NCI-H128 (cell line): Measurements from ENCODE around the gene TSPEAR.

Source experiments
- DNase-seq: peaks from one replicate; lab custom pipeline; 2025; ENCODE audit not compliant: unreplicated experiment; lab: John Stamatoyannopoulos, UW

TSPEAR gene

DNA sequence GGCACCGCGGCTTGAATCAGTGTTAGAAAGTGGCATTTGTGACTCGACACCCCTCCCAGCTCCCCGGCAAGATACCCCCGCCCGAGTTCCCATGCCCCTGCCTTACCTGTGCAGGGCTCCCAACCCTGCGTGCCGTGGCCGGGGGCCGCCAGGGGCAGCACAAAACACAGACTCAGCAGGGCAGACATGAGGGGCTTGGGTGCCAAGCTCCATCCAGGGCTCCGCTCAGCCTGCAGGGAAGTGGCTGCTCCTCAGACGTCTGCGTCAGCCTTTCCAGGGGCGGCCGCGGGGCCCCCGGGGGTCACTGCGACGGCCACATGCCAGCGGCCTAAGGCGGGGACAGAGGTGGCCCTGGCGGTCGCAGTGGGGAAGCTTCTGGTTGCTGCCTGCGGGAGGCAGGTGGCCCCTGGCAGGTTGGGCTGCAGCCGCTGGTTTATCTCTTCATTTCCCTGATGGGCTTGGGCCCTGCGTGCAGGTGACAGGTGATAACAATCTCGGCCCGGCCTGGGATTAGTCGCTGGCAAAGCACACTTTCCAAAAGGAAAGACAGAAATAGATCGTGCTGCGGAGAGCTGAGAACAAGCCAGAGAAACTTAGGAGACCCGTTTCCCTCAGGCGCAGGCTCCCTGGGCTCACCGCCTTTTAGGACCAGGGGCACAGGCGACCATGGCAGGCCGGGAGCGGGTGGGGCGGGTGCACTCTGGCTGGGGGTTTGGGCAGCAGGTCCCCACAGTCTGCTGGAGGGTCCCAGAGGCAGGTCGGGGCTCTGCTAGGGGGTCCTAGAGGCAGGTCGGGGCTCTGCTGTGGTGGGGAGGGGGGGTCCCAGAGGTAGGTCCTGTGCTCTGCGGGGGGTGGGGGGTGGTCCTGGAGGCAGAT, at the start of gene TSPEAR:
TSS of gene TSPEAR (minus strand) at position 246 of the 876 bp plus-strand sequence. CDS start at position 188, 58 bp downstream.
- DNase-seq = peak; percentile 40

DNA sequence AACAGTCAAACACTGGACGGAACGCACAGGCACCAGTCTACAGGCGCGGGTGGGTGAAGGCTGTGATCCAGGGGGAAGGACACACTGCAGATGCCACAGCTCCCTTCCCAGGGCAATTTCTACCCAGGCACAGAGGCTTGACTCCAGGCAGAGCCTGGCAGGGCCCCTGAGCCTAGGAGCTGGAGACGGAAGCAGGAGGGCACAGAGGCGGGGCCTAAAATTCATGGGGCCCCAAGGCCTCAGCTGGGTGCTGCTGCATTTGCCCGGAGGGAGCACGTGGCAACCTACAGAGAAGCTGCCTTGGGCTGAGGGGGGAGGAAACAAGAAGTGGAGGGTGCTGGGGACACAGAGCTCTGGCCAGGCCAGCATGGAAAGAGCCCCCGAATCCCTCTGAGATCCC, 49.0 kb upstream of the TSPEAR start:
- no peak for DNase-seq

DNA sequence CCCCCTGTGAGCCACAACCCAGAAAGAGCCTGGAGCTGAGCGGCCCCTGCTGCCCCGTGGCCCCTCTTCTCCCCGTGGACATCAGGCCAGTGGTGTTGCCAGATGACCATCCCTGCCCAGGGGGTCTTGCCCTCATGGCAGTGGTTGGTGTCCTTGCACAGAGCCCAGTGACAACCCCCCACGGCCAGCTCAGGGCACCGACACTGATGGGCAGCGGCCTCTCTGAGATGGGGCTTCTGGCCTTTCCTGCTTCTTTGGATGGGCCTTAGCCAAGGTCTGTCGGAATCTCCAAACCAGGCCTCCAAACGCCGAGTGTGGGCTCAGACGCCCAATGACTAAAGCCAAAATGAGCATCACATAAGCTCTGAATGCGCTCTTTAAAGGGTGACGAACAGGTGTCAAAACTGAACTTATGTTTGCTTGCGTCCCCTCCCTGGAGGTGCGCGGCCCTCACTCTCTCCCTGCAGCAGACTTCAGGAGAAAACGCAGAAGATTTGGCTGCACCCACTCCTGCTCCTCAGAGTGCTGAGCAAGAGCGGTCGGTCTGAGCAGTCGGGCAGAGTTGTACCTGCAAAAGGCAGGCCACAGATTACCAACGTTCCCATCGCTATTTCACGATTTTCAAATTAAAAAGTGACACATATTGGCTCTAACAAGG, 48.4 kb upstream of the TSPEAR start:
- DNase-seq = no peak

DNA sequence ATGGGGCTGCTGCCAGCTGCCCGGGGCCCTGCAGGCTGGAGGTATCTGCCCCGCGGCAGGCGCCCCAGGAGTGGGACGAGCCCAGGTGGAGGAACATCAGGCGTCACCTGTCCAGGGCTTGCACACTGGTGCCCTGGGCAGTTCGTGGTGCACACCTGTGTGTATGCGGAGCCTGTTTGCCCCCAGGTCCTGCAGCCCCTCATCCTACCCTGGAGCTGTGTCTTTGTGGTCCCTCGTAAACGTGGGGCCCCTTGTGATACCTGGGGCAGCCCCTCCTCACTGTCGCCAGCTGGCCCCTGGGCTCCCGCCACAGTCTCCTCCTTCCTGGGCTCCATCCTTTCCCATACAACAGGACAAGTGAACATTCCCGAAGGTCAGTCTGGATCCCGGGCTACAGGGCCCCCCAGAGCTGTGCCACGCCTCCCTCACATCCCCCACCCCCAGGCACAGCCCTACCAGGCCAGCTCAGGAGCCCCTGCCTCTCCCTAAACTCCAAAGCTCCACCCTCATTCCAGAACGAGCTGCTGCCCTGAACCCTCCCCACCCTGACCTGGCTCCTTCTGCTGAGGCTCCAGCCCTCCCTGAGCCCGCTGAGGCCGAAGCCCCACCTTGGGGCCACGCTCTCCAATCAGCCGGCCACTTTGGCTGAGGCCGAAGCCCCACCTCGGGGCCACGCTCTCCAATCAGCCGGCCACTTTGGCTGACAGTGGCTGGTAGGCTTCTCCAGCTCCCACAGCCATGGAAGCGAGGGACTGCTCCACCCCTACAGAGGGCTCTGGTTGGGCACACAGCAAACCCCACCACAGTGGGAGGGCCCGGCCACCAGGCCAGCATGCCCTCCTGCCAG, 47.6 kb upstream of the TSPEAR start:
- DNase-seq = no peak

DNA sequence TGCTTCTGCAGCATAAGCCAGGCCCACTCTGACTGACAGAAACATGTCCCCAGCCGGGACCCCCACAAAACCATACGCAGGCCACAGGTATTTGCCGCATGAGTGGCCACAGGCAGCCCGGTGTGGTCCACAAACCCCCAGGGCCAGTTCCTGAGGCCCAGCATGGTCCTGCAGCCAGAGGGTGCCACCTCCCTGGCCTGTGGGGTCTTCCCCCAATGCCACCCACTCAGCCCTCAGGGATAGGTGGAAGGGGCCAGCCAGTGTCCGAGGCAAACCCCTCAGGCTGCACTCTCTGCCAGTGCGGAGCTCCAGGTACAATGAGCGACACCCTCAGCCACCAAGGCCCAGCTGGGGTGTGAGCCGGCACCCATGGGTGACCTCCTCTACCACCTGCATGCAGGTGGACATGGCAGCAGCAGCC, 46.8 kb upstream of the TSPEAR start:
- no peak for DNase-seq

DNA sequence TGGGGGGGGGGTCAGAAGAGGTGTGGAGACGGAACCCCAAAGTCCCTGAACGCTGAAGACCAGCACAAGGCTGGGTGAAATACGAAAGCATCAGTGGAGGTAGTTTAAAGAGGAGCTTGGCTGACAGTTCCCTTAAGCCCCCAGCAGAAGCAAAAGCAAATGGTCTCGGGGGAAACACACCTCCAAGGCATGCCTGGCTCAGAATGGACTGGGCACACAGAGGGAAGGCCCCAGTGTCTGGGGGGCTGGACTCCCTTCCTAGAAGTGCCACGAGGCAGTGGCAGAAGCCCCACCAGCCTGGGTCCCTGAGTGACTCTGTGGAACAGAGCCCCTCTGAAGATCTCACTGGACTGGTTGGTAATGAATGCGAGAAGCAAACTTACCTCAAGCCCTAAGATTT, 46.4 kb upstream of the TSPEAR start:
- no peak for DNase-seq

DNA sequence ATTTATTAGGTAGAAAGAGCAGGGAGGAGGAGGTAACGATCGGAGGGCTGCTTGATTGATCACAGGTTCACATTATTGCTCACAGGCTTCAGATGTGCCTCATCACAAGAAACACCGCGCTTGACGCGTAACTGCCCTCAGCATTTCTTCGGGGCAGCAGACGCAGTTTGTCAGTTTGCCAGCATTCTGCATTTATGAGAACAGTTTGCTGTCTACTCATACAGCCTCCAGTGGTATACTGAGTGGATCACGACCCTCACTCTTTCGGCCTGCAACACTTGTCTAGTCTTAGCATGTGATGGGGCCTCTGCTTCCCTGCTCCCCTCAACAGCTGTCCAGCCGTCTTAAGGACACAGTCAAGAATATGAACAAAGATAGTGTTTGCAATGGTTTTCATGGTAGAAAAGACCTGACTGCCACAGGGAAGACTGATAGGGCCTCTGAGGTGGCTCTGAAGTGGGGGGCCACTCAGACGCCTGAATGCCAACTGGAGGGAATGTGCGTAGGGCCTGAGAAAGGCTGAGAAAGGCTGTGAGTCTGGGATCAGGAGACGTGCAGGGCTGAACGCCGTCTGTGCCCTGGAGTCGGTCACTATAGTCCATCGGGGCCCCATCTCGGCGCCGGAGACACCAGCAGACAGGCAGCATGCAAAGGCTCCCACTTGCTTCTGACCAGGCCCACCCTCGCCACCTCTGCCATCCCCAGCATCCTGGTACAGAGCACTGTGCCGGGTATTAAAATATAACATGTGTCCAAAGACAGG, 45.2 kb upstream of the TSPEAR start:
- DNase-seq = no peak

DNA sequence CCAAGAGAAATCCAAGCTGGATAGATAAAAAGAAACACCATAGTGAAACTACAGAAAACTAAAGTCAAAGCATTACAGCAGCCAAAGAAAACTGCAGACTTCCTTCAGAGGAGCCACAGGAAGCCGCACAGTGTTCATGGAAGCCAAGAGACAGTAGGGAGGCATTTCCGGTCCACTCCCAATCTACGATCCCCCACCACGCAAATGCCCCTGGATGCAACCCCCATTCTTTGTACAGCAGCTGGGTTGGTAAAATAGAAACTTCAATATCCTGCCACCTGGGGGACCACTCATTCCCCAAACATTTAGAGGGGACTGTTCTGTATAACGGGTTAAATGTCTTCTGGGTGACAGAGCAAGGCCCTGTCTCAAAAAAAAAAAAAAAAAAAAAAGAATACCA, 43.9 kb upstream of the TSPEAR start:
- no peak for DNase-seq

DNA sequence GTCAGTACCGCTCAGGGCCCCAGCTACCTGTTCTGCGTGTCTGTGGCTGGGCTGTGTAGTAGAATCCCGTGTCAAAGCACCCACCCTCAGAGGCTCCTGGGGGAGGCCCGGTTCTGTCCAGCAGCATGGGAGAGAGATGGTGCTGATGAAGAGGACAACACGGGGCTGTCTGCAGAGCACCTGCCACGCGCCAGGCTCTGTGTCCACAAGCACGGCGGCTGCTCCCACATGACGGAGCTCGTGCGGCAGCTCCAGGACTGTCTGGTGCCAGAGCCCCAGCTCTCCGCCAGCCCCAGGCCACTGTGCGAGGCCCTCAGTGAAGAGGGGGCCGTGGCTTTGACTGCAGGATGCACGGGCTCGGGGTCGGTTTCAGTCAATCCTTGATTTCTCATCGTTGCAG, 42.0 kb upstream of the TSPEAR start:
- no peak for DNase-seq

DNA sequence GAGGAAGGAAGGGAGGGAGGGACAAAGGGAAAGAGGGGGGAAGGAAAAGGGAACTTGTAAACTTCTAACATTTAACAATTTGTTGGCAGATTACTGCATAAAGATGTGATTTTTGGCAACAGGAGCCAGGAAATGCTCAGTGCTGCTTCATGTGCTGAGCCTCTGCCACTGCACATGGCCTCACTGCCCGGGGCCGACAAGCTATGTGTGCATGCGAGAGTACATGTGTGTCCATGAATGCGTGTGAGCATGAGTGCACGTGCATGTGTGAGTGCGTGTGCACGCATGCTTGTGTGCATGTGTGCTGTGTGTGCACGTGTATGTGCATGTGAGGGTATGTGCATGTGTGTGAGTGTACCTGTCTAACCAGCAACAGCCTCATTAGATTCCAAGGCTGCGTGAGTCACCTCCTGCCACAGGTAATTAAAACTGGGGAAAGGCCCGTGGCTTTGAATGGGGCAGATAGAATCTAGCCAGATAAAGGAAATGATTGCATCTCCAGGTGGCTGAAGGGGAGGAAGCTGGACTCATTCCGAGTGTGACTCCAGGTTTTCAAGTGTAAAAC, 41.4 kb upstream of the TSPEAR start:
- no peak for DNase-seq

DNA sequence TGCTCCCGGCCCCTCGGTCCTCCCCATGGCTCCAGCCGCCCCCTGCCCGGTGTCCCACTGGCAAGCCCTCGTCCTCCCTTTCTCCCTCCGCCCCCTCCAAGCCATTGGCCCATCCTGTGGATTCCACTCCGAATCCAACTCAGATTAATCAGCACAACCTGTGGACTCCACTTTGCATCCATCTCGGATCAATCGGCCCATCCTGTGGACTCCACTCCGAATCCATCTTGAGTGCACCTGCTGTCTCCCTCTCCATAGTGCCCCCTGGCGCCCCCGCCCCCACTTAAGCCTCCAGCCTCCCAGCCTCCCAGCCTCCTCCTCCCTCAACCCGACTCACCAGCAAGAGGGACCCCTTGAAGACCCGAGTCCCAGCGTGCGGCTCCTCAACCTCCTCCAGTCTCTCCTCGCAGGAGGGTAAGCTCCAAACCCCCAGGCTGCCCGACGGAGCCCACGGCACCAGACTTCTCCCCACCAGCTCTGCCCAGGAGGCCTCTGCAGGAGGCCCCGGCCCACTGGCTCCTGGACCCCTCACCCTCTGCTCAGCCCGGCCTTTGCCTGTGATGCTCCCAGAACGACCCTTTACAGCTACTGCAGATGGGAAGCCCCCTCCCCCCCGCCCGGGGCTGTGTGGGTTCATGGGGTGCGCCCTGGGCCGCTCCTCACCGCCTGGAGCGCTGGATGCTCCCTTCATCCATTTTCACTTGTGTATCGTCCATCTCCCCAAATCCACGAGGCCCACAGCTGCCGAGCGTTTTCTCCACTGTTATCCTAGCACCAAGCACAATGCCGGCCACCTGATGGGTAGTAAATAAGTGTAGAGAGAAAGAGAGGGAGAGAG, 40.6 kb upstream of the TSPEAR start:
- no peak for DNase-seq

DNA sequence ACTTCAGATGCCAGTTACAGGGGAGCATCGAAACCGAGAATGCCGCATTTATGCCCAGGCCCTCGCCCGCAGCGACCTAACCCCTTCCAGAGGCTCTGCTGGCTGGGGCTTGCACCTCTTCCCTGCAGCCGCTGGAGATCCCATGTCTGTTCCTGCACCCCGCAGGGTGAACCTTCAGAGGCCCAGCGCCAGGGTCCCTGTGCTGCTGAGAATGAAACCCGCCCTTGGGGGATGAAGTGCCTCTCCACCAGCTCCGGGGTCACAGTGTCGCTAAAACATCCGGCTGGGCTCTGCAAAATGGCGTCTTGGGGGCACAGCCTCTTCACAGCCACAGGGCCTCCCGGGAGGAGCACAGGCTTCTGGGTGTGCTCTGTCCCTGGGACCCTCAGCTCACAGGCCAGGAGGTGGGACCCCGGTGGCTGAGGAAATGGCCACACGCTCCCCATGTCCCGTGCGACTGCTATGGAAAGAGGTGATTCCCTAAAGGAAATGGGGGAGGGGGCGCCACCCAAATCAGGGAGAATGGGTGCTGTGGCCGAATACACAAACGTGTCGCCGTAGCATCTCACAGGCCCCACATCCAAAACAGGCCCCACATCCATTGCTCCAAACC, 39.9 kb upstream of the TSPEAR start:
- DNase-seq = no peak

DNA sequence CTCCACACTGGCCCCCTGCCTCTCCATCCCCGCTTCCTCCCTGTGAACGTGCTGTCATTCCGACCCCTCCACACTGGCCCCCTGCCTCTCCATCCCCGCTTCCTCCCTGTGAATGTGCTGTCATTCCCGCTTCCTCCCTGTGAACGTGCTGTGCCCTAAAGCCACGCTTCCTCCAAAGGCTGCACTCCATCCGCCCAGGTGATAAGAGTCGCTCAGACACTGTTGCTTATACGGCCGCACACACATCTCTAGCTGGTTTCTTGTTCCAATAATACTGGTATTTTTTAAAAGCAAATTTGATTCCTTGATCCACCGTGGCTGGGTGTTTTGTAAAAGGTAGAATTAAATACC, 39.3 kb upstream of the TSPEAR start:
- no peak for DNase-seq

DNA sequence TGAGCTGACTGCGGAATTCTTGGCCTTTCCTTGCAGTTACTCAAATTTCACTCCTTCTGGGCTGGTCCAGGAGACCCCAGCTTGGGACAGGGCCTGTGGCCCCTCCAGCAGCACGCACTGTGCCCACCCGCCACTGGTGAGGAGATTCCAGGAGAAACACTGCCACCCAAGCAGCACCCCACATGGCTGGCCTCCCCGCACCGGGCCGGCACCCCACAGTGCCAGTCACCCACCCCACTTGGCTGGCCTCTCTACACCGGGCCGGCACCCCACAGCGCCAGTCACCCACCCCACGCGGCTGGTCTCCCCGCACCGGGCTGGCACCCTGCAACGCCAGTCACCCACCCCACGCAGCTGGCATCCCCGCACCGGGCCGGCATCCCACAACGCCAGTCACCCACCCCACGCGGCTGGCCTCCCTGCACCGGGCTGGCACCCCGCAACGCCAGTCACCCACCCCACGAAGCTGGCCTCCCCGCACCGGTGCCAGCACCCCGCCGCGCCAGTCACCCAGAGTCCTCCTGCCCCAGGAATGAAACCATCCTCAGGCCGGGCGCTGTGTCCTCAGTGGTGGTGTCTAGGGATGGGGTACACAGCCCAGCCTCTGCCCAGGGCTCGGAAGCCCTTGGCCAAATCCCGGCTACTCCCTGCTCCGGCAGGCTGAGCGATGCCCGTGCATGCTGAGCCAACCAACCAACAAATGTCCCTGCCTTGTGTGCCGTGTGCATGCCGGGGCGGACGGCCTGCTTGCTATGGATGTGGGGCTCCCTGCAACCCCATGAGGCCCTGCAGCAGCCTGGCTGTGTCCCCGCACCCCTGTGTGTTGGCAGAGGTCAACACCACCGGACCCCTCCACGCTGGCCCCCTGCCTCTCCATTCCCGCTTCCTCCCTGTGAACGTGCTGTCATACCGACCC, 38.6 kb upstream of the TSPEAR start:
- DNase-seq = no peak

DNA sequence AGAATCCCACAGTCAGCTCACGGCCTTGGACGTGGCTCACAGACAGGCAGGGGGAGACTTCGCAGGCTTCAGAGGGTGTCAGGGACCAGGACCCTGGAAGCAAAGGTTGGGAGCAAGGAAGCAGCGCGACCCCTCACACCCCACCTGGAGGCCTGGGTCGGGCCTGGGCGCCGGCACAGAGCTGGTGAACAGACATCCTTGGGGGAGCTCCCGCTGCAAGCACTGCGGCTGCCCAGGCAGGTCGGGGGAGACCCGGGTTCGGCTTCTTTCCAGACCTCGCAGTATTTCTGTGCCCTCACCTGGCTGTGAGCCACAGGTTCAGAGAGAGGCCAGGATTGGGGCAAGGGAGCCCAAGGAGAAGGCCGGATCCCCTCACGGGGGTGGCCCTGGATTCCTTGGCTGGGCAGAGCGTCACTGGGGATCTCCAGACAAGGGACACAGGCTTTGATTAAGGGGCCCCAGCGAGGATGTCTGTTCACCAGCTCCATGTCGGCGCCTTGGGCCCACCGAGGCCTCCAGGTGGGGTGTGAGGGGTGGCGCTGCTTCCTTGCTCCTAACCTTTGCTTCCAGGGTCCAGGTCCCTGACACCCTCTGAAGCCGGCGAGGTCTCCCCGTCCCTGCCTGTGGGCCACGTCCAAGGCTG, 37.9 kb upstream of the TSPEAR start:
- DNase-seq = no peak

DNA sequence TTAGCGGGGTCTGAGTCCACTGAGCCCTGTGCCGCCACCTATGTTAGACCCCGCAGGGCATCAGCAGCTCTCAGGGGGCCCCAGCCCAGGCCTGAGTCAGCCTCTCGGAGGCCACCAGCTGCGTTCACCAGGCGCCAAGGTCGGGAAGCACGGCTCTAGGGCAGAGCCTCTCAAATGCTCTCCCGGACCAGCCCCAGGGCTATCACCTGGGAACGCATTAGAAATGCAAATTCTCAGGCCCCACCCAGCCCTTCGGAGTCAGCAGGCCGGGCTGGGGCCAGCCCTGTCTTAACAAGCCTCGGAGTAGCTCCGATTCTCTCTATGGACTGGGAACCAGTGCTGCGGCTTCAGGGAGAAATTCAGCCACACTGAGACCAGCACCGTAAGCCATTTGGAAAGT, 37.2 kb upstream of the TSPEAR start:
- DNase-seq = no peak

DNA sequence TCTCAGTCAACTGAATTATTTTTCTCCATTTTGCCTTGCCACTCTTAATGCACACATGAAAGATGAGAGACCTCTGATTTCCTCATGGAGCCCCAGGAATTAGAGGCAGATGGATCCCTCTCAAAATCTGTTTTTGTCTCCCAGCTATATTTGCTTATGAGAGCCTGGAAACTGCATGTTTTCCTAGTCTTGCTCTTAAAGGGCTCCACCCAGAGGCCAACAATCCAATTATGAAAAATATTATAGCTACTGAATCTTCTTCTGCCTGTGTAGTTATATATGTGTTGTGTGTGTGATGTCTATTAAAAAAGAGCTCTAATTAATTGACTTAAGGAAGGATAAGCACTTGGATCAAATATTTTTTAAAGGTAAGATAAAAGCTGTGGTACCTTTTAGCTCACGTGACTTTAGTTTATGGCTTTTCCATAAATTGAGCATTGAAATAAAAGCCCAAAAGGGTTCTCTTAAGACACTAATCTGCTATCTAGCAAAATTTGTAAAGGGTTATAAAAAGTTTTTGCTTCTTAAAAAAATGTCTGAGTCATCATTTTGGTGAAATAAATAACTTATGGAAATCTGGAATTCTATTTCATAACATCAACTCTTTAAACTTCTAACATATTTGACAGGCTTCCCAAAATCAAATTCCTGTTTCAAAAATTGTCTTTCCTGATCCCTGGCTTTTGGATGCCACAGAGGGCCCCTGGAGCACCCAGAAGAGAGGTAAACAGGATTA, 31.2 kb upstream of the TSPEAR start:
- DNase-seq = peak; percentile 35
